GM18909 (cell line): ENCODE results near the gene CHKB.
"Not testable (repeated sequence)": the region's sequence is repeated elsewhere in the genome, so short reads cannot be mapped to it uniquely, and the experiment has no call there.

Experiments used
- ATAC-seq: cut with Tn5 transposase; IDR thresholded peaks from one replicate; pipeline ENCODE4 v1.9.1; 2021; ENCODE audit warnings: mild to moderate bottlenecking; ENCODE audit not compliant: unreplicated experiment, poor library complexity

Gene CHKB

DNA sequence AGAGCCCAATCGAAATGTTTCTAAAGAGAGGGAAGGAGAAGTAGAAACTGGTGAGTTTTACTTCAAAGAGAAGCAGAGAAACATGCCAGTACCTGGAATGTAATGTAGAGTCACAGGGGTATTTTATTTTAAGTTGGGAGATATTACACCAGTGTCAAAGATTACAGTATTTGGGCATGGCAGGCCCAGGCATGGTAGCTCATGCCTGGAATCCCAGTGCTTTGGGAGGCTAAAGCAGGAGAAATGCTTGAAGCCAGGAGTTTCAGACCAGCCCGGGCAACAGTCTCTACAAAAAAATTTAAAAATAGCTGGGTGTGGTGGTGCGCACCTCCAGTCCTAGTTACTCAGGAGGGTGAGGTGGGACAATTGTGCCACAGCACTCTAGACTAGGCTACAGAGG is 22.6 kb downstream of the CHKB start:
- no peak for ATAC-seq

DNA sequence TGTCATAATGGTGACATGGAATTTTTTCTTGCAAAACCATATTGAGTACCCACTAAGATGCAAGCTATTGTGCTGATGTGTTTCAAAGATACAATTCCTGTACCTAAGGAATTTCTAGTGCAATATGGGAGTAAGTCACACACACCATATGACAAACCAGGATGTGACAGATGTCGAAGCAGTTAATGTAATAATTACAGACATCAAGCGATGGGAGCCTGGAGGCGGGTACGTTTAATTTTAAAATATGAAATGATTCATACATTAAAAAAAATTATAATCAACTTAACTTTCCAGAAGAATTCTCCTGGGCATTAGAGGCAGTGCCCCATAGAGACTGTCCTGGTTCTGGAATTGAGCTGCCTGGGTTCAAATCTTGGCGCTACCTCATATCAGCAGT is 25.9 kb downstream of the CHKB start:
- ATAC-seq: no peak

DNA sequence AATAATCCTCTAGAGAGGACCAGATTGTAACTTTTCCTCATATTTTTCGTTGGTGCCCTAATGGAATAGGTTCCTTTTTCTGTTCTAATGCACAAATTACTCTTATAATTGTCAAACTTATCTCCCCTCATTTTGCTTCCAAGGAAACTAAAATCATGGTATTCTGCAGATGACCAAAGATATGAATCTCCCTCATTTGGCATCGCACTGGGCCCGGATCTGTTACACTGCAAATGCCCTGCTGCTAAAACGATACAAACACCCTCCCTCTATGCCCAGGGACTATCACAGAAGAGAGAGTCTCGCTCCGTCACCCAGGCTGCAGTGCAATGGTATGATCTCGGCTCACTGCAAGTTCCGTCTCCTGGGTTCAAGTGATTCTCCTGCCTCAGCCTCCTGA is 29.3 kb downstream of the CHKB start:
- no peak for ATAC-seq

DNA sequence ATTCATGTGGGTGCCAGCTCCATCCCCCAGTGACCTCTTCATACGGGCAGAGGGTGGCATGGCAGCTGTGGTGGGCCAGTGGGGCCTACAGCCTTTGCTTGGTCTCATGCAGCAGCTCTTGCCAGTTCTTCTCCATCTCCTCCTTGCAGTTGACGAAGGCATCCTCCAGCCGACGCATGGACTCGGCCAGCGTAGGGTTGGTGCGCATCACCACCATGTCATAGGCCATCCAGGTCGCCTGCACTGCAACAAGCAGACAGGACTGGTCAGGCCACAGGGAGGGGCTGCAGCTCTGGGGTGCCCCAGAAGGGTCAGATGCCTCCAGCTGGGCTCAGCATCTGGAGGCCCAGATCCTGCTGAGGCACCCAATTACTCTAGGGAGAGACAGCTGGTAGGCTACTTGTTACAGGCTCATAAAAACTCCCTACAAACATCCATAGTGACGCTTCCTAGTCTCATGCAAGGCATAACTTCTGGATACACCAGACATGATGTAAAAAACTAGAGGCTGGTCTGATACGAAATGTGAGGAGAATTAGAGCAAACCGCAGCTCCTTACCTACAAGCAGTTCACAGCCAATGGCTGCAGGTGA is 31.4 kb downstream of the CHKB start:
- no peak for ATAC-seq

DNA sequence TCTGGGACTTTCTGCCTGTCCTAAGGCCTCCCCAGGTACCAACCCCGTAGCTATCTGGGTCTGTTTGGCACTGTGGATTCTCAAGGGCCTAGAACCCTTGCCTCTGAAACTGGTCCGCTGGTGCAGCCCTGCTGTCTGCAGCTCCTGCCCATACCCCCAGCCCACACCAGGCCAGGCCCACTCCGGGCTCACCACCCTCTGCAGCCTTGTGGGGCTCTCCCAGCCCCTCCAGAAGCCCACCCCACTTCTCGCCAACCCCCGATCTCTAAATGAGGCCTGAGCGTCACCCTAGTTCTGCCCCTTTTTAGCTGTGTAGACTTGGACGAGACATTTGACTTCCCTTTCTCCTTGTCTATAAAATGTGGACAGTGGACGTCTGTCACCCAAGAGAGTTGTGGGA is 32.3 kb downstream of the CHKB start:
- ATAC-seq: no peak

DNA sequence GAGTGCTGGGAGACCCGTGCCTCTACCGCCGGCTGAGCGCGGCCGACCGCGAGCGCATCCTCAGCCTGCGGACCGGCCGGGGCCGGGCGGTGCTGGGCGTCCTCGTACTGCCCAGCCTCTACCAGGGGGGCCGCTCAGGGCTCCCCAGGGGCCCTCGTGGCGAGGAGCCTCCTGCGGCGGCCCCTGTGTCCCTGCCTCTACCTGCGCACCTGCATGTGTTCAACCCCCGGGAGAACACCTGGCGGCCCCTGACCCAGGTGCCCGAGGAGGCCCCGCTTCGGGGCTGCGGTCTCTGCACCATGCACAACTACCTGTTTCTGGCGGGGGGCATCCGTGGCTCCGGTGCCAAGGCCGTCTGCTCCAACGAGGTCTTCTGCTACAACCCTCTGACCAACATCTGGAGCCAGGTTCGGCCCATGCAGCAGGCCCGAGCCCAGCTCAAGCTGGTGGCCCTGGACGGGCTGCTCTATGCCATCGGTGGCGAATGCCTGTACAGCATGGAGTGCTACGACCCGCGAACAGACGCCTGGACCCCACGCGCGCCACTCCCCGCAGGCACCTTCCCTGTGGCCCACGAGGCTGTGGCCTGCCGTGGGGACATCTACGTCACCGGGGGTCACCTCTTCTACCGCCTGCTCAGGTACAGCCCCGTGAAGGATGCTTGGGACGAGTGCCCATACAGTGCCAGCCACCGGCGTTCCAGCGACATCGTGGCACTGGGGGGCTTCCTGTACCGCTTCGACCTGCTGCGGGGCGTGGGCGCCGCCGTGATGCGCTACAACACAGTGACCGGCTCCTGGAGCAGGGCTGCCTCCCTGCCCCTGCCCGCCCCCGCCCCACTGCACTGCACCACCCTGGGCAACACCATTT is 33.5 kb downstream of the CHKB start:
- ATAC-seq: no peak

DNA sequence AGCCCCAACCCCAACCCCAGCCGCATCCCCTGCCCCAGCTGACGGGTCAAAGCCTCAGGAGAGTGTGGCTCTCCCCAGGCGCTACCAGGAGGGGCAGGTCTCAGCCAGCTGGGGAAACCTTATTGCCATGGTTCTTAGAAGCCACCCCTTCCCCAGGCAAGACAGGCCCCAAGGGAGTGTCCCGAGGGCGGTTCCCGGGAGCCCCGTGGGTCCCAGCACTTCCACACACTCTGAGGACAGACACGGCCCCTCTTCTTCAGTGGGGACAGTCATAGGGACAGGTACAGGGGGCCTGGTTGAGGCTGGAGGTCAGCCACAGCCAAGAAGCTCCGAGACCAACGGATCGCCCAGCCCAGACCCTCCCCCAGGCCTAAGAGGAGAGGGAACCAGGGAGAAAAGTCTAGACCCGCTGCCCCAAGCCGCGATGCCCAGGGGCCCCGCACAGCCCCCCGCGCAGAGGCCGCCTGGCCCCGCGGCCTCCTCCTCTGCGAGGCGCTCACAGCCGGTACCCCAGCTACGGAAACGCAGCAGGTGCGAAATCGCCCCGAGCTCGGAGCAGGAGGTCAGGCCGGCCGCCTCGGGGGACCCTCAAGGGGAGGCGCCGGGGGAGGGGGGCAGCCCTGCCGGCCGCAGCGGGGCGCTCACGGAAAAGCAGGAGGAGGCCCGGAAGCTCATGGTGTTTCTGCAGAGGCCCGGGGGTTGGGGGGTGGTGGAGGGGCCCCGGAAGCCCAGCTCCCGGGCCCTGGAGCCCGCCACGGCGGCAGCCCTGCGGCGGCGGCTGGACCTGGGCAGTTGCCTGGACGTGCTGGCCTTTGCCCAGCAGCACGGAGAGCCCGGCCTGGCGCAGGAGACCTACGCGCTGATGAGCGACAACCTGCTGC is 34.4 kb downstream of the CHKB start:
- ATAC-seq: no peak

DNA sequence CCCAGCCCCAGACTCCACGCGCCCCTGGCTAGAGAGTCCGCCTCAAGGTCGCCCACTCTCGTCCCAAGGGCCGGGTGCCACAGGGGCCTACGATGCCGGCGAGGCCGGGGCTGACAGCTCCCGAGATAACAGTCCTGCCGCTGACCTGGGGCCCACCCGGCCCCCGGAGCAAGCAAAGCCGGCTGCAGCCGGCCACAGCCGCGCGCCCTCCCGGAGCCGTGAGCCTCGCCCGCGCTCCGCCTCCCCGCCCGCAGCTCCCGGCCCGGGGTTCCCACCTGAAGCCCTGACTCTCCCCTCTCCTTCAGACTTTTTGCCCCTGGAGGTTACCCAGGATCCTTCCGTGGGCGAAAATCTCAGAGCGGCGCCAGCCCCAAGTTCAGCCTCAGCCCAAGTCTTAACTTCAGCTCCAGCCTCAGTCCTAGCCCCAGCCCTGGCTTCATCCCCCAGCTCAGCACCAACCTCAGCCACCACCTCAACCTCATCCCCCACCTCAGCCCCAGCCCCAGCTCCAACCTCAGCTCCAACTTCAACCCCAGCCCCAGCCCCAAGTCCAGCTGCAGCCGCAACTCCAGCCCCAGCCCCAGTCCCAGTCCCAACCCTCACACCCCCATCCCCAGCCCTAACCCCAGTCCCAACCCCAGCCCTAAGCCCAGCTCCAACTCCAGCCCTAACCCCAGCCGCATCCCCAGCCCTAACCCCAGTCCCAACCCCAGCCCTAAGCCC is 35.2 kb downstream of the CHKB start:
- no peak for ATAC-seq

DNA sequence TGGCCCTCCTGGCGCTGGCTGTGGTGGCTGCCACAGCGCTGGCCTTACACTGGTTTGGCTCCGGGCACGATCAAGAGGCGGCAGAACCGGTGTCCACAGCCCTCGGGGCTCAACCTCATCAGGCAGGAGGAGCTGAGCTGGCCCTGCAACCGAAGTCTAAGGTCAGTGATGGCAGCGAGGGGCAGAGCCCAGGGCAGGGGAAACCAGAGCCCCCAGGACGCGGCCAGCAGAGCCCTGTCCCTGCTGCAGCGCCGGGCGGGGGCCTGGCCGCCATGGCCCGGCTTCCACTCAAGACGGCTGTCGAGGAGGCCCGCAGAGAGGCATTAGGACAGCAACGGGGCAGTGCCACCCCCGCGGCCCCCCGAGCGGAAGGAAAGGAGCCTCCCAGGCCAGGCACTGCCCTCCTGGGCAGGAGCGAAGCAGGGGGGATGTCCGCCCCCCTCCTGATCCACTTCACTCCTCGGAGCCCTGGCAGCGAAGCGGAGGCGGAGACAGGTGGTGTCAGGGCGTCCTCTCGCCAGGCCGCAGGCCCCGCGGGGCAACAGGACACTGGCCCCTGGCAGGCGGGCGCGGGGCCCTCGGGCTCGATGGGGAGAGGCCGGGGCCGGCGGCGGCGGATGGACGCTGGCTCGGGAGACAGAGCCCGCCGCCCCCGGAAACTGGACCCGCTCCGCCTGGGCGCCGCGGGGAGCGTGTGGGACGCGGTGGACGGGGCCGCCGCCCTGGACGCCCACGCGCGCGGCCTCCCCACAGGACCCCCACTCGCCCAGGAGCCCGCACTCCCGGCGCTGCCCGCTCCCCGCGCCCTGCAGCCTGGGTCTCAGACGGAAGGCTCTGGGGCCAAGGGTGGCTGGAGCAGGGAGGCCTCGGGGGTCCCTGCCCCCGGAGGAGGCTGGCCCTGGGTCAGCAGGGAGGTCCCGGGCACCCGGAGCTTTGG is 36.1 kb downstream of the CHKB start:
- ATAC-seq: no peak

DNA sequence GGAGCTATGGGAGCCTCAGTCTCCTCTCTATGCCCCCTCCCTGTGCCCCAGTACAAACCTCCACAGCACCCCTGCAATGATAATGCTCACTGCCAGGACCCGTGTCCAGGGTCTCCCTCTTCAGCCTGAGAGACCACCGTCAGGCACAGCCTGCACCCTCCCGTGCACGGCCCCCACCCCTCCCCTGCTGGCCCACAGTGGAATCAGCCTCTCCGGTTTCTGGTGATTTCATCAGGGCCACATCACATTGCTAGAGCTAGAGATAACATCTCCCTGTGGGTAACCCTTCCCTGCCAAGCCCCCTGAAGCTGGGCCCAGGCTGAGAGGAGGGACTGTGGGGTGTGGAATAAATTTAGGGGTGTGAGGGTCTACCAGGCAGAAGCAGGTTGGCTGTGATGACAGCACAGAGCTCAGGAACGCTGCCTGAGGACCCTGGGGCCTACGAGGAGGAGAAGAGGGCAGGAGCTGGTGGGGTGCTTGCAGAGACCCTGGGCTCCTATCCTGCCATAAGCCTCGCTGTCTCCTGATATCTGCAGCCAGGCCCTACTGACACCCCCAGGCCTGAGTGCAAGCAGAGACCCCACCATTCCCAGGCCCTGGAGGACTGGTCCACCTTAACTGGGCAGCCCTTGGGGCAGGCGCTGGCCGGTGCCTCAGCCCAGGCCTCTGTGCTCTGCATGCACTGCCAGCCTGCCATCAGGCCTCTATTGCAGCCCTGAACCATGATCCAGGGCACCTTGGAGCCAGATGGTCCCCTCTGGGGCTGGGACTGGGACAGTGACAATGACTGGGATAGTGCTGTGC is 36.9 kb downstream of the CHKB start, which contains the start of gene KLHDC7B:
TSS of gene KLHDC7B (plus strand) at position 378 of the 804 bp plus-strand sequence. CDS start at position 723, 345 bp downstream.
- no peak for ATAC-seq

DNA sequence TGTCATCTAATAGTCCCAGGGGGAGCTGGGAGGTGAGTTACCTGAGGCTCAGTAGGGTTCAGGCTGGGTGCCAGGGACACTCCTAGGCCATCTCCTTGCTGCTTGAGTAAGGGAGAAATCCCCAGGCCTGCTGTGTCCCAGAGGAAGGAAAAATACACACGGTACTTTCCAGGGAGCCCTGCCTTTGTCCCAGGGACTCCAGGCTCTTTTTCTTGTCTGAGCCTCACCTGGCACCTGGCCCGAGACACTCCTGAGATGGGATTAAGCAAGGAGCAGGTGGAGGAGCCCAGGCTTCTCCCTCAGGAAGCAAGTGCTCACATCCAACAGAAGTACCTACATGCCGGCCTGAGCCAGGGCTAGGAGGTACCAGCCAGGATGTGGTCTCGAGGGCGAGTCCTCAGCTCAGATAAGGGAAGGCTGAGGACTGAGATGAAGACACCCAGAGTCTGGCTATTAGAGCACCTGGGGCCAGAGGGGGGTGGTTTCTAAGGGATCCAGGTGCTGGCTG is 37.8 kb downstream of the CHKB start:
- no peak for ATAC-seq

DNA sequence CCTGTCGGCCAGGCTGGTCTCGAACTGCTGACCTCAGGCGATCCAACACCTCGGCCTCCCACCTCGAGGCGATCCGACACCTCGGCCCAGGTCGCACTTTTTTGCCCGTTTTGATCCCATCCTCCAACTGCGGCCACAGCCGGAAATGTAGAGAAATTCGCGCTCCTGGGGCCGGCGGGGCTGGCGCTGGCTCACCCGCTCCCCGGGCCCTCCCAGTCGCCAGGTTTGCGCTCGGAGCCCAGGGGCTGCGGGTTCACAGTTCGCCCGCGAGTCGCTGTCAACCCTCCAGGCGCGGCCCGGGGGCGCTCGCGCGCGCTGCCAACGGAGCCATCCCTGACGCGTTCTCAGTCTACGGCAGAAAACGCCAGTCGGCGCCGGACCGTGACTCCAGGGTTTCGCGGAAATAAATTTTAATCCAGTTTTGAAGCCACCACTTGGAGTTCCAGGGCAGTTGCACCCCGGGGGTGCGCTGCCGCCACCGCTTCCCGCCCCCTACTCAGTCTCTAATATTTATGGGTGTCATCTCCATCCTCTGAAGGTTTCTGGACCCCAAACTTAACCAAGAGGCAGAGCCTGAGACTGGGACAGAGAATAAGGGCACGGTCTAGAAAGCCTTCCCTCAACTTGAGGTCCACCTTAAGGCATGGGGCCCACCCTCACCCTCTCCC is 38.4 kb downstream of the CHKB start:
- ATAC-seq: no peak

DNA sequence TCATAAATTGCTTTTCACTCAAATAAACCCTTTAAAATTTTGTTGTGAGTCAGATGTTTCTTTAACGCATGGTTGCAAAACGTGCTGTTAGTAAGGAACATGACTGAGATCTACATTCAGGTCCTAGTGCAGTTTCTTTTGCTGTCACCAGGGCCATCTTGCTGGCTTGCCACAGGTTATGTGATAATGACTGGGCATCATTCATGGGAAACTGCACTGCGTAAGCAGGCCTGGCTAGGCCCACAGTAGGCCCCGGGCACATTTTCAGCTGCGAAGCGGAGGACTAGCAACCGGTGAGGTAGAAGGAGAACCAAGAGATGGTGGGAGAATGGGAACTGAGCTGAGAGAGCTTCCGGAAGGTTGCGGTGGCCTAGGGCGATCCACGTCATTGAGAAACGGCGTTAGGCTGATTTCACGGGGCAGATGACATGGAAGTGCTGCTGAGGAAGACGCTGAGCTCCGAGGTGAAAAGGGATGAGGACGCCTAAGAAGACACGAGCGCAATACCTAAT is 40.2 kb downstream of the CHKB start:
- no peak for ATAC-seq

DNA sequence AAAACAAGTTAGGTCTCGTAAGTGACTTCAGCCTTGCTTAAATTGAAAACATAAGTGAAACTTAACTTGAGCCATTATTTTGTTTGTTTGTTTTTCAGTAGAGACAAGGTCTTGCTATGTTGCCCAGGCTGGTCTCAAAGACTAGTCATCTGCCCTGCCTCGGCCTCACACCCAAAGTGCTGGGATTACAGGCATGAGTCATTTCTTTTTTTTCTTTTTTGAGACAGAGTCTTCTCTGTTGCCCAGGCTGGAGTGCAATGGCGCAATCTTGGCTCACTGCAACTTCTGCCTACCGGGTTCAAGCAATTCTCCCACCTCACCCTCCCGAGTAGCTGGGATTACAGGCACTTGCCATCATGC is 41.0 kb downstream of the CHKB start:
- not testable (repeated sequence) for ATAC-seq

DNA sequence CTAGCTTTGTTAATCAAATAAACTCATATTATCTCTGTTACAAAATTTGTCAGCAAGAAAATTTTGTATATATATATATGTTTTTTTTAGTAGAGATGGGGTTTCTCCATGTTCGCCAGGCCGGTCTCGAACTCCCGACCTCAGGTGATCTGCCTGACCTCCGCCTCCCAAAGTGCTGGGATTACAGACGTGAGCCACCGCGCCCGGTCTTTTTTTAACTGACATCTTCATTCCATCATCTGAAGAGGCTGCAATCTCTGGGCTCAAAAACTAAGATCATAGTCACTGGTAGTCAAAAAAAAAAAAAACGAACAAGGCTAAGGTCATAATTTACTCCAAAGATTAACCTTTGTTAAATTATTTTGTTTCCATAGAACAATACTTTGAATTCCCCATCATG is 42.3 kb downstream of the CHKB start:
- no peak for ATAC-seq

DNA sequence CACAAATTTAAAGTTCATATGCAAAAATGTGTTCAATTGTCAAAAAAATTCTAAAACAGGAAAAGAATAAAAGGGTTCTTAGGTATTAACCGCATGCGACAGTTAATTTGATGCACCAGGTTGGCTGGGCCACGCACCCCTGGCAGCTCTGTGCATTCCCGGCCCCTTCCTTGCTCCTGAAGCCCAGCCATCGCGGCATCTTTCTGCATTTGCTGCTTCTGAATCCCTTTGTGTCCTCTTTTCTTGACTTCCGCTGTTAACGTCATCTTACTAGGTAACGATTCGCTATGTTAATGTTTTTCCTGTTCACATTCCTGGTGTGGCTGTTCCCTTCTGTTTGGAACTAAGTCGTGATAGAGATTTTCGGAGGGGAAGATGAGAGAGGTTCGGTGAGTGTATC is 44.9 kb downstream of the CHKB start:
- ATAC-seq: no peak

DNA sequence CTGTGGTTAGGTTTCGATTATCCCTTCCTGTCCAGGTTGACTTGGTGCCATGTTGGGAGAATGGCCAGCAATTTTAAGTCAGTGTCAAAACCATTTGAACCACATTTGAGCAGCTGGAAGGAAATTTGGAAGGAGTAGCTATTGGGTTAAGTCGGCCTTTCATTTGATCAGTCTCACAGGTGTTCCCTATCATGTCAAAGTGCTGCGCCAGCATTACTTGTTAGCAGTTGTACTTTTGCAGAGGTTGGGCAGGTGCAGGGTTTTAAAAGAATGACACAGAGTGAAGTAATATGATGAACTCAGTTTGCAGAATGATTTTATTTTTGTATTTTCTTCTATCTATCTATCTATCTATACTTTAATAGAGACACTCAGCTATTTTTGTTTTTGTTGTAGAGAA is 46.4 kb downstream of the CHKB start:
- ATAC-seq: no peak

DNA sequence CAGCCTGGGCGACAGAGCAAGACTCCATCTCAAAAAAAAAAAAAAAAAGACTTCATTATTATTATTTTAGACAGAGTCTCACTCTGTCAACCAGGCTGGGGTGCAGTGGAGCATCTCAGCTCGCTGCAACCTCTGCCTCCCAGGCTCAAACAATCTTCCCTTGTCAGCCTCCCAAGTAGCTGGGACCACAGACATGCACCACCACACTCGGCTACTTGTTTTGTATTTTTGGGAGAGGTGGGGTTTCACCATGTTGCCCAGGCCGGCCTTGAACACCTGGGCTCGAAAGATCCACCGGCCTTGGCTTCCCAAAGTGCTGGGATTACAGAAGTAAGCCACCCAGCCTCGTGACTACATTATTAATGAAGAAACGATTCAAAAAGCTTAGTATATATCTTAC is 47.5 kb downstream of the CHKB start:
- no peak for ATAC-seq
